CD8-positive, alpha-beta memory T cell (primary cell): Measurements from ENCODE around the gene ZSCAN22. TPM values are rescaled to one million over a fixed set of nuclear protein-coding genes. Genes with fewer than 3 reads are reported as not detected.
A peak's percentile ranks its signal among the peaks of the same experiment; 100 is the strongest.

Experiments
- CTCF ChIA-PET: fragments of 350-600 bp; sonication (Branson Sonifier 250); formaldehyde crosslinking; loops from one replicate; lab custom pipeline; 2021; ENCODE audit warnings: antibody characterized with exemption; lab: Charles Lee
- POLR2A ChIA-PET: fragments of 350-600 bp; sonication (Branson Sonifier 250); formaldehyde crosslinking; loops from one replicate; lab custom pipeline; 2021; ENCODE audit warnings: antibody characterized with exemption; lab: Charles Lee
- DNase-seq, 5 donors: peaks; one replicate each; pipeline versions ENCODE4 v3.0.0 to v3.0.0-alpha.2; 2020 to 2022; ENCODE audit warnings: mixed read lengths in 1 of 5
- H3K27ac ChIP-seq: one replicate; pipeline ENCODE4 v1.7.0; 2013; ENCODE audit warnings: low read depth, mild to moderate bottlenecking, low read length, moderate library complexity
- H3K27me3 ChIP-seq: 2 replicates; pipeline ENCODE4 v1.7.0; 2013; ENCODE audit warnings: low read length, mild to moderate bottlenecking; ENCODE audit not compliant: insufficient read depth, poor library complexity, severe bottlenecking
- H3K36me3 ChIP-seq: 2 replicates; pipeline ENCODE4 v1.7.0; 2013; ENCODE audit warnings: mild to moderate bottlenecking, low read length, moderate library complexity; ENCODE audit not compliant: insufficient read depth
- H3K4me1 ChIP-seq: 2 replicates; pipeline ENCODE4 v1.7.0; 2013; ENCODE audit warnings: mild to moderate bottlenecking, low read length, moderate library complexity; ENCODE audit not compliant: insufficient read depth
- H3K4me3 ChIP-seq: 2 replicates; pipeline ENCODE4 v1.7.0; 2013; ENCODE audit warnings: mild to moderate bottlenecking, low read length
- H3K9me3 ChIP-seq: 2 replicates; pipeline ENCODE4 v1.7.0; 2013; ENCODE audit warnings: mild to moderate bottlenecking, low read length
- H3K27ac Mint-ChIP-seq, 8 donors: one replicate each; pipeline ENCODE4 v1.8.0; 2020 to 2021; ENCODE audit warnings: mixed read lengths in 8 of 8, mild to moderate bottlenecking in 6 of 8, inconsistent platforms in 3 of 8, moderate library complexity in 3 of 8
- H3K27me3 Mint-ChIP-seq, 2 donors: one replicate each; pipeline ENCODE4 v1.8.0; 2020 to 2021; ENCODE audit warnings: mixed read lengths in 2 of 2, mild to moderate bottlenecking in 1 of 2, moderate library complexity in 1 of 2
- H3K36me3 Mint-ChIP-seq, 3 donors: one replicate each; pipeline ENCODE4 v1.8.0; 2020 to 2021; ENCODE audit warnings: mixed read lengths in 3 of 3, inconsistent platforms in 1 of 3, mild to moderate bottlenecking in 1 of 3
- H3K4me1 Mint-ChIP-seq, 3 donors: one replicate each; pipeline ENCODE4 v1.8.0; 2020 to 2021; ENCODE audit warnings: mixed read lengths in 3 of 3, inconsistent platforms in 1 of 3, mild to moderate bottlenecking in 1 of 3
- H3K4me3 Mint-ChIP-seq, 7 donors: one replicate each; pipeline ENCODE4 v1.8.0; 2020 to 2021; ENCODE audit warnings: mixed read lengths in 7 of 7, mild to moderate bottlenecking in 6 of 7, moderate library complexity in 4 of 7, inconsistent platforms in 2 of 7
- H3K9me3 Mint-ChIP-seq, 5 donors: one replicate each; pipeline ENCODE4 v1.8.0; 2020 to 2022; ENCODE audit warnings: mixed read lengths in 5 of 5, mild to moderate bottlenecking in 3 of 5, moderate library complexity in 2 of 5, inconsistent platforms in 1 of 5
- polyA plus RNA-seq: library from polyadenylated mRNA; unstranded; fragments of 300-500 nt; fragmentation: Illumina TruSeq; gene quantifications from one replicate; pipeline ENCODE4 v1.2.3, GENCODE V29; 2021
- total RNA-seq, 2 experiments: library from RNA; stranded (reverse); gene quantifications; one replicate each; pipeline ENCODE4 v1.2.3, GENCODE V29; 2021

The ZSCAN22 gene
- total and polyA plus RNA-seq, 3 experiments from 2014 or later: 2.7 to 5.7 (median 5.3) TPM

DNA sequence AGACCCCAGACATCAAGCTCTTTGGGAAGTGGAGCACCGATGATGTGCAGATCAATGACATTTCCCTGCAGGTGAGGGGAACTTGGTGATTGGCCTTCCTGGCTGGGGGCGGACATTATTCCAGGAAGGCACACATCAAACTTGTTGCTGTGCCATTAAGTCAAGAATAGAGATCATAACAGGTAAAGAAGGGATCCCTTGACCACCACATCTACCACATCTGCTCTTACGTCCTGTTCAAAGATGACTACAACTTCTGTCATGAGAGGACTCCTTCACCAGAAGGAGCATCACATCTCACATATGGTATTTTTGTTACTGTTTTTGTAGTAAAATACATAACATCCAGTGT is 61.4 kb downstream of the ZSCAN22 start:
- Histone ChIP-seq H3K27ac (peak overlapping the region; percentile 95), H3K9me3 (no peaks in the 10 kb centered on the region), H3K4me3 (peak overlapping the region; percentile 83), H3K36me3 (peaks cover 25% of the 10 kb centered on the region), H3K27me3 (no peaks in the 10 kb centered on the region), H3K4me1 (peaks cover 23% of the 10 kb centered on the region)
- Mint-ChIP-seq H3K27ac (peak overlapping the region in 6 of 8 donors; percentile 93 to 98 (median 96)), H3K4me3 (peak overlapping the region; percentile 92 to 97 (median 94)), H3K27me3 (peaks cover 0 to 3% of the 10 kb centered on the region in 2 donors), H3K4me1 (peaks cover 31 to 56% (median 37%) of the 10 kb centered on the region in 3 donors), H3K36me3 (peaks cover 6 to 51% (median 8%) of the 10 kb centered on the region in 3 donors), H3K9me3 (no peaks in the 10 kb centered on the region)
- ChIA-PET POLR2A (interaction anchor here (1.2 kb wide), 1 partner anchor 25 kb away, joined by 4 read pairs; the partner anchor contains the start of gene ZNF497), CTCF (no interaction called here)
- no peak for DNase-seq

Other genes starting within 250 kb of the ZSCAN22 start
- 10 to 100 TPM; 22.4 to 24.0 TPM for gene ZSCAN18, start 228.8 kb upstream of the ZSCAN22 start, total RNA-seq
- gene ZSCAN18, start 228.8 kb upstream of the ZSCAN22 start, polyA plus RNA-seq: 21.4 TPM
- 1 to 10 TPM; 8.7 to 9.1 TPM for gene ZNF329, start 176.2 kb upstream of the ZSCAN22 start, total RNA-seq
- gene ZNF329, start 176.2 kb upstream of the ZSCAN22 start, polyA plus RNA-seq: 10.3 TPM
- 10 to 100 TPM; 23.4 to 25.9 TPM for gene ZNF274, start 143.9 kb upstream of the ZSCAN22 start, total RNA-seq
- gene ZNF274, start 143.9 kb upstream of the ZSCAN22 start, polyA plus RNA-seq: 32.0 TPM
- gene ZNF544, start 98.1 kb upstream of the ZSCAN22 start, total RNA-seq: 10 to 100 TPM; 51.8 to 56.8 TPM
- gene ZNF544, start 98.1 kb upstream of the ZSCAN22 start, polyA plus RNA-seq: 29.2 TPM
- 1 to 10 TPM; 4.4 to 4.5 TPM for gene ZNF8, start 48.0 kb upstream of the ZSCAN22 start, total RNA-seq
- gene ZNF8, start 48.0 kb upstream of the ZSCAN22 start, polyA plus RNA-seq: 1.0 TPM
- 100 to 1,000 TPM; 100 to 102 TPM for gene ERVK3-1, start 21.6 kb upstream of the ZSCAN22 start, total RNA-seq
- gene ERVK3-1, start 21.6 kb upstream of the ZSCAN22 start, polyA plus RNA-seq: 84.6 TPM
- 10 to 100 TPM; 16.8 to 18.1 TPM for gene A1BG, start 26.5 kb downstream of the ZSCAN22 start, total RNA-seq
- gene A1BG, start 26.5 kb downstream of the ZSCAN22 start, polyA plus RNA-seq: 70.8 TPM
- 1 to 10 TPM; 1.7 TPM for gene ZNF497, start 35.8 kb downstream of the ZSCAN22 start, total RNA-seq
- 1.0 TPM for gene ZNF497, start 35.8 kb downstream of the ZSCAN22 start, polyA plus RNA-seq
- 1 to 10 TPM; 1.8 to 2.3 TPM for gene ZNF837, start 54.0 kb downstream of the ZSCAN22 start, total RNA-seq
- 4.6 TPM for gene ZNF837, start 54.0 kb downstream of the ZSCAN22 start, polyA plus RNA-seq
- gene RPS5, start 60.3 kb downstream of the ZSCAN22 start, total RNA-seq: 1,000 to 10,000 TPM; 1,588 to 1,639 TPM
- 1,069 TPM for gene RPS5, start 60.3 kb downstream of the ZSCAN22 start, polyA plus RNA-seq
- gene RNF225, start 68.7 kb downstream of the ZSCAN22 start, total RNA-seq: under 1 TPM; 0.28 to 0.78 TPM
- not detected for gene RNF225, start 68.7 kb downstream of the ZSCAN22 start, polyA plus RNA-seq
- 10 to 100 TPM; 20.9 to 22.6 TPM for gene ZNF584, start 81.7 kb downstream of the ZSCAN22 start, total RNA-seq
- gene ZNF584, start 81.7 kb downstream of the ZSCAN22 start, polyA plus RNA-seq: 7.5 TPM
- gene ZNF132, start 113.2 kb downstream of the ZSCAN22 start, total RNA-seq: 1 to 10 TPM; 4.9 to 5.2 TPM
- 0.97 TPM for gene ZNF132, start 113.2 kb downstream of the ZSCAN22 start, polyA plus RNA-seq
- 10 to 100 TPM; 11.3 TPM for gene ZNF324B, start 124.6 kb downstream of the ZSCAN22 start, total RNA-seq
- 2.9 TPM for gene ZNF324B, start 124.6 kb downstream of the ZSCAN22 start, polyA plus RNA-seq
- 10 to 100 TPM; 19.8 to 21.0 TPM for gene ZNF324, start 140.1 kb downstream of the ZSCAN22 start, total RNA-seq
- 13.9 TPM for gene ZNF324, start 140.1 kb downstream of the ZSCAN22 start, polyA plus RNA-seq
- 1 to 10 TPM; 5.9 to 7.2 TPM for gene ZNF446, start 149.4 kb downstream of the ZSCAN22 start, total RNA-seq
- gene ZNF446, start 149.4 kb downstream of the ZSCAN22 start, polyA plus RNA-seq: 3.8 TPM
- 10 to 100 TPM; 16.1 to 19.1 TPM for gene SLC27A5, start 185.0 kb downstream of the ZSCAN22 start, total RNA-seq
- gene SLC27A5, start 185.0 kb downstream of the ZSCAN22 start, polyA plus RNA-seq: 25.9 TPM
- 10 to 100 TPM; 15.0 to 16.1 TPM for gene ZBTB45, start 192.8 kb downstream of the ZSCAN22 start, total RNA-seq
- gene ZBTB45, start 192.8 kb downstream of the ZSCAN22 start, polyA plus RNA-seq: 4.8 TPM
- gene TRIM28, start 217.1 kb downstream of the ZSCAN22 start, total RNA-seq: 100 to 1,000 TPM; 705 to 715 TPM
- 57.5 TPM for gene TRIM28, start 217.1 kb downstream of the ZSCAN22 start, polyA plus RNA-seq
- gene CHMP2A, start 228.1 kb downstream of the ZSCAN22 start, total RNA-seq: 10 to 100 TPM; 88.8 to 89.7 TPM
- gene CHMP2A, start 228.1 kb downstream of the ZSCAN22 start, polyA plus RNA-seq: 198 TPM
- gene UBE2M, start 231.6 kb downstream of the ZSCAN22 start, total RNA-seq: 100 to 1,000 TPM; 182 to 191 TPM
- 22.5 TPM for gene UBE2M, start 231.6 kb downstream of the ZSCAN22 start, polyA plus RNA-seq
- gene MZF1, start 246.3 kb downstream of the ZSCAN22 start, total RNA-seq: 10 to 100 TPM; 14.0 to 14.8 TPM
- 10.3 TPM for gene MZF1, start 246.3 kb downstream of the ZSCAN22 start, polyA plus RNA-seq